Measurements from ENCODE around the gene PCYT1B.

Gene PCYT1B

GRCh38 chrX:24513416-24513815 lies 133.7 kb downstream of the PCYT1B start:
- no peak for TF ChIP-seq CTCF (IDR thresholded peaks at IDR 0.05; ENCODE audit: poor library complexity, severe bottlenecking)
- H3K27me3 ChIP-seq (ENCODE audit: insufficient read depth, poor library complexity, severe bottlenecking) = no peaks in the 10 kb centered on the region
- no peak overlapping the region for H3K4me3 ChIP-seq (ENCODE audit: severe bottlenecking)
- no peak overlapping the region for H3K27ac ChIP-seq (ENCODE audit: poor library complexity, severe bottlenecking)
- DNase-seq (ENCODE audit: low spot score) (no peak), ATAC-seq (ENCODE audit: low read depth) (no peak)
- no peaks in the 10 kb centered on the region for H3K4me1 ChIP-seq (ENCODE audit: insufficient read depth, poor library complexity, severe bottlenecking)
- H3K36me3 ChIP-seq (ENCODE audit: low read depth) = no peaks in the 10 kb centered on the region
- no peaks in the 10 kb centered on the region for H3K9me3 ChIP-seq (ENCODE audit: severe bottlenecking)

- Histone ChIP-seq H3K27ac (ENCODE audit: poor library complexity, severe bottlenecking) (no peak overlapping the region), H3K4me1 (ENCODE audit: insufficient read depth, poor library complexity, severe bottlenecking) (no peaks in the 10 kb centered on the region), H3K36me3 (ENCODE audit: low read depth) (no peaks in the 10 kb centered on the region), H3K27me3 (ENCODE audit: insufficient read depth, poor library complexity, severe bottlenecking) (no peaks in the 10 kb centered on the region), H3K9me3 (ENCODE audit: severe bottlenecking) (no peaks in the 10 kb centered on the region), H3K4me3 (ENCODE audit: severe bottlenecking) (no peak overlapping the region)
- TF ChIP-seq CTCF (IDR thresholded peaks at IDR 0.05; ENCODE audit: poor library complexity, severe bottlenecking) = no peak
- ATAC-seq (ENCODE audit: low read depth) (no peak), DNase-seq (ENCODE audit: low spot score) (no peak)
These were observed 138.8 kb downstream of the PCYT1B start for GRCh38 chrX:24508375-24508774.
